Measurements from ENCODE around the gene LEO1. TPM values are rescaled to one million over a fixed set of nuclear protein-coding genes. Genes with fewer than 3 reads are reported as not detected.

The LEO1 gene
- total and polyA plus RNA-seq, 2 of the 13 experiments (the other 11 are each of a cell fraction or from before 2014, with no cell fraction given): 17.0 to 60.3 TPM

GRCh38 chr15:51907136-51907862 lies 64.3 kb downstream of the LEO1 start (continued):
- TF ChIP-seq, protein P1, sequence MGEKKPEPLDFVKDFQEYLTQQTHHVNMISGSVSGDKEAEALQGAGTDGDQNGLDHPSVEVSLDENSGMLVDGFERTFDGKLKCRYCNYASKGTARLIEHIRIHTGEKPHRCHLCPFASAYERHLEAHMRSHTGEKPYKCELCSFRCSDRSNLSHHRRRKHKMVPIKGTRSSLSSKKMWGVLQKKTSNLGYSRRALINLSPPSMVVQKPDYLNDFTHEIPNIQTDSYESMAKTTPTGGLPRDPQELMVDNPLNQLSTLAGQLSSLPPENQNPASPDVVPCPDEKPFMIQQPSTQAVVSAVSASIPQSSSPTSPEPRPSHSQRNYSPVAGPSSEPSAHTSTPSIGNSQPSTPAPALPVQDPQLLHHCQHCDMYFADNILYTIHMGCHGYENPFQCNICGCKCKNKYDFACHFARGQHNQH (CRISPR knock-in tag; IDR thresholded peaks at IDR 0.05): 0 out of 2 replicates have a peak, but pooled peaks have one; percentile 46
- TF ChIP-seq PHF8 (CRISPR knock-in tag; IDR thresholded peaks at IDR 0.05): peak; percentile 15; the same call in 1 of the 2 replicates
- TF ChIP-seq ZMYM4 (CRISPR knock-in tag; IDR thresholded peaks at IDR 0.05): peak; percentile 59
- TF ChIP-seq, protein P2, sequence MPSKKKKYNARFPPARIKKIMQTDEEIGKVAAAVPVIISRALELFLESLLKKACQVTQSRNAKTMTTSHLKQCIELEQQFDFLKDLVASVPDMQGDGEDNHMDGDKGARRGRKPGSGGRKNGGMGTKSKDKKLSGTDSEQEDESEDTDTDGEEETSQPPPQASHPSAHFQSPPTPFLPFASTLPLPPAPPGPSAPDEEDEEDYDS (CRISPR knock-in tag; IDR thresholded peaks at IDR 0.05): peak; percentile 39; the same call in 1 of the 2 replicates
- no peak for TF ChIP-seq ZNF33A (CRISPR knock-in tag; IDR thresholded peaks at IDR 0.05; ENCODE audit: borderline replicate concordance)
- TF ChIP-seq FOXP4 (CRISPR knock-in tag; IDR thresholded peaks at IDR 0.05): peak; percentile 78
- TF ChIP-seq ZNF326 (CRISPR knock-in tag; IDR thresholded peaks at IDR 0.05; ENCODE audit: borderline replicate concordance): no peak
- TF ChIP-seq ZSCAN5A (CRISPR knock-in tag; IDR thresholded peaks at IDR 0.05; ENCODE audit: borderline replicate concordance): 0 out of 2 replicates have a peak, but pooled peaks have one; percentile 33
- peak; percentile 55; the same call in 1 of the 2 replicates for TF ChIP-seq CBFB (CRISPR knock-in tag; IDR thresholded peaks at IDR 0.05)
- peak; percentile 48; the same call in 1 of the 2 replicates for TF ChIP-seq HMG20A (CRISPR knock-in tag; IDR thresholded peaks at IDR 0.05; ENCODE audit: borderline replicate concordance)
- peak; percentile 70; the same call in 1 of the 2 replicates for TF ChIP-seq ETV5 (CRISPR knock-in tag; IDR thresholded peaks at IDR 0.05; ENCODE audit: borderline replicate concordance)
- TF ChIP-seq, protein P3, sequence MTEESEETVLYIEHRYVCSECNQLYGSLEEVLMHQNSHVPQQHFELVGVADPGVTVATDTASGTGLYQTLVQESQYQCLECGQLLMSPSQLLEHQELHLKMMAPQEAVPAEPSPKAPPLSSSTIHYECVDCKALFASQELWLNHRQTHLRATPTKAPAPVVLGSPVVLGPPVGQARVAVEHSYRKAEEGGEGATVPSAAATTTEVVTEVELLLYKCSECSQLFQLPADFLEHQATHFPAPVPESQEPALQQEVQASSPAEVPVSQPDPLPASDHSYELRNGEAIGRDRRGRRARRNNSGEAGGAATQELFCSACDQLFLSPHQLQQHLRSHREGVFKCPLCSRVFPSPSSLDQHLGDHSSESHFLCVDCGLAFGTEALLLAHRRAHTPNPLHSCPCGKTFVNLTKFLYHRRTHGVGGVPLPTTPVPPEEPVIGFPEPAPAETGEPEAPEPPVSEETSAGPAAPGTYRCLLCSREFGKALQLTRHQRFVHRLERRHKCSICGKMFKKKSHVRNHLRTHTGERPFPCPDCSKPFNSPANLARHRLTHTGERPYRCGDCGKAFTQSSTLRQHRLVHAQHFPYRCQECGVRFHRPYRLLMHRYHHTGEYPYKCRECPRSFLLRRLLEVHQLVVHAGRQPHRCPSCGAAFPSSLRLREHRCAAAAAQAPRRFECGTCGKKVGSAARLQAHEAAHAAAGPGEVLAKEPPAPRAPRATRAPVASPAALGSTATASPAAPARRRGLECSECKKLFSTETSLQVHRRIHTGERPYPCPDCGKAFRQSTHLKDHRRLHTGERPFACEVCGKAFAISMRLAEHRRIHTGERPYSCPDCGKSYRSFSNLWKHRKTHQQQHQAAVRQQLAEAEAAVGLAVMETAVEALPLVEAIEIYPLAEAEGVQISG (CRISPR knock-in tag; IDR thresholded peaks at IDR 0.05): peak; percentile 89
- TF ChIP-seq ZBTB26 (CRISPR knock-in tag; IDR thresholded peaks at IDR 0.05; ENCODE audit: borderline replicate concordance): peak; percentile 94
- no peak for TF ChIP-seq ZNF460 (CRISPR knock-in tag; IDR thresholded peaks at IDR 0.05; ENCODE audit: borderline replicate concordance)
- TF ChIP-seq HES4 (CRISPR knock-in tag; IDR thresholded peaks at IDR 0.05; ENCODE audit: borderline replicate concordance): no peak
- TF ChIP-seq ZNF670 (CRISPR knock-in tag; IDR thresholded peaks at IDR 0.05; ENCODE audit: borderline replicate concordance): 0 out of 2 replicates have a peak, but pooled peaks have one; percentile 38
- no peak for TF ChIP-seq PAX8 (CRISPR knock-in tag; IDR thresholded peaks at IDR 0.05; ENCODE audit: borderline replicate concordance)
- no peak for TF ChIP-seq ELF1 (CRISPR knock-in tag; IDR thresholded peaks at IDR 0.05)
- TF ChIP-seq ZFX (CRISPR knock-in tag; IDR thresholded peaks at IDR 0.05; ENCODE audit: low read depth): peak; percentile 83

Measured in HepG2 (cell line).